GM20000 (cell line): Measurements from ENCODE around the gene CCNE1.
"Not testable (repeated sequence)": the region's sequence is repeated elsewhere in the genome, so short reads cannot be mapped to it uniquely, and the experiment has no call there.

ENCODE experiments used
- DNase-seq: peaks from one replicate; pipeline ENCODE4 v3.0.0; 2012; ENCODE audit warnings: low spot score
- TF ChIP-seq, protein P1 (sequence below): IDR thresholded peaks from 2 replicates; pipeline ENCODE4 v1.5.1; 2012; ENCODE audit warnings: mild to moderate bottlenecking, control low read depth; ENCODE audit errors: extremely low read depth, missing control alignments

CCNE1 gene

DNA sequence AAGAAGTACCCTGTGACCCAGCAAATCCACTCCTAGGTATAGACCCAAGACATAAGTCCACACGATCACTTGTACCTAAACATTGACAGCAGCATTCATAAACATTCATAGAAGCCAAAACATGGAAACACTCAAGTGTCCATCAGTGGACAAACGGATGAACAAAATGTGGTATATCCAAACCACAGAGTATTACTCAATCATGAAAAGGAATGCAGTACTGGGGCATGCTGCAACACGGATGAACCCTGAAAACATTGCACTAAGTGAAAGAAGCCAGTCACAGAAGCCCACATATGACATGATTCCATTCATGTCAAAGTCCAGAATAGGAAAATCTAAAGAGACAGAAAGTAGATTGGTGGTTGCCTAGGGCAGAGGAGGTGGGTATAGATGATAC is 22.8 kb upstream of the CCNE1 start:
- TF ChIP-seq, protein P1, sequence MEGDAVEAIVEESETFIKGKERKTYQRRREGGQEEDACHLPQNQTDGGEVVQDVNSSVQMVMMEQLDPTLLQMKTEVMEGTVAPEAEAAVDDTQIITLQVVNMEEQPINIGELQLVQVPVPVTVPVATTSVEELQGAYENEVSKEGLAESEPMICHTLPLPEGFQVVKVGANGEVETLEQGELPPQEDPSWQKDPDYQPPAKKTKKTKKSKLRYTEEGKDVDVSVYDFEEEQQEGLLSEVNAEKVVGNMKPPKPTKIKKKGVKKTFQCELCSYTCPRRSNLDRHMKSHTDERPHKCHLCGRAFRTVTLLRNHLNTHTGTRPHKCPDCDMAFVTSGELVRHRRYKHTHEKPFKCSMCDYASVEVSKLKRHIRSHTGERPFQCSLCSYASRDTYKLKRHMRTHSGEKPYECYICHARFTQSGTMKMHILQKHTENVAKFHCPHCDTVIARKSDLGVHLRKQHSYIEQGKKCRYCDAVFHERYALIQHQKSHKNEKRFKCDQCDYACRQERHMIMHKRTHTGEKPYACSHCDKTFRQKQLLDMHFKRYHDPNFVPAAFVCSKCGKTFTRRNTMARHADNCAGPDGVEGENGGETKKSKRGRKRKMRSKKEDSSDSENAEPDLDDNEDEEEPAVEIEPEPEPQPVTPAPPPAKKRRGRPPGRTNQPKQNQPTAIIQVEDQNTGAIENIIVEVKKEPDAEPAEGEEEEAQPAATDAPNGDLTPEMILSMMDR, result no peak
- no peak for DNase-seq

DNA sequence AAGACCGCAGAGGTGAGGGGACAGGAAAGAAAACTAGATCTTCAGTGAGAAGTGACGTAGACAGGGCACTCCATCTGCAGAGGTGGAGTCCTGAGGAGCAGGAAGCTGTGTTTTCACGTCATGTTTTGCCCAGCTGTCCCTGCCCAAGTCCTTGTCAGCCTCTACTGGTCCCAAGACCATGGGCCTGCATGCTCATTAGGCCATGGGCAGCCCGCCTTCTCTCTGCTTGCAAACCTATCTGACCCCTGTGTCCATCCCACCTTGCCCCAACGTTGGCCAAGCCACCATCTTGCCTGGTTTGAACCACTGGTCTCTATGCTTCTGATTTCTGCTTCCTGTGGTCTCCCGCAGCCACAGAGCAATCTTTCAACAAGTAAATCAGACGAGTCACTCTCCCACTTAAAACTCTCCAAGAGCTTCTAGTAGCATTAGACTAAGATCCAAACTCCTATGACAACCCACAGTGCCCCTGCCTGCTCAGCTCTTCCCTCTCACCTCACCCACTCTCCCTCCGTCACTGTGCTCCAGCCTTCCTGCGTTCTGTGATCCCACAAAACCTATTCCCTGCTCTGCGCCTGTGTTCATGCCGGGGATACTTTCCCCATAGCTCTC is 18.6 kb upstream of the CCNE1 start:
- no peak for DNase-seq
- TF ChIP-seq, protein P1, result no peak

DNA sequence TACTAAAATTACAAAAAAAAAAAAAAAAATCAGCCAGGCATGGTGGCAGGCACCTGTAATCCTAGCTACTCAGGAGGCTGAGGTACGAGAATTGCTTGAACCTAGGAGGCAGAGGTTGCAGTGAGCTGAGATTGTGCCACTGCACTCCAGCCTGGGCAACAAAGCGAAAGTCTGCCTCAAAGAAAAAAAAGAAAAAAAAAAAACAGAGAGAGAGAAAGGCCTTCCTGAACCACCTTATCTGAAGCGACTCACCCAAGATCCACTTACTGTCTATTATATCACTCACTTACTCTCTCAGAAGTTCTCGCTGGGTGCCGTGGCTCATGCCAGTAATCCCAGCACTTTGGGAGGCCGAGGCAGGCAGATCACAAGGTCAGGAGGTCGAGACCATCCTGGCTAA is 17.3 kb upstream of the CCNE1 start:
- not testable (repeated sequence) for DNase-seq

DNA sequence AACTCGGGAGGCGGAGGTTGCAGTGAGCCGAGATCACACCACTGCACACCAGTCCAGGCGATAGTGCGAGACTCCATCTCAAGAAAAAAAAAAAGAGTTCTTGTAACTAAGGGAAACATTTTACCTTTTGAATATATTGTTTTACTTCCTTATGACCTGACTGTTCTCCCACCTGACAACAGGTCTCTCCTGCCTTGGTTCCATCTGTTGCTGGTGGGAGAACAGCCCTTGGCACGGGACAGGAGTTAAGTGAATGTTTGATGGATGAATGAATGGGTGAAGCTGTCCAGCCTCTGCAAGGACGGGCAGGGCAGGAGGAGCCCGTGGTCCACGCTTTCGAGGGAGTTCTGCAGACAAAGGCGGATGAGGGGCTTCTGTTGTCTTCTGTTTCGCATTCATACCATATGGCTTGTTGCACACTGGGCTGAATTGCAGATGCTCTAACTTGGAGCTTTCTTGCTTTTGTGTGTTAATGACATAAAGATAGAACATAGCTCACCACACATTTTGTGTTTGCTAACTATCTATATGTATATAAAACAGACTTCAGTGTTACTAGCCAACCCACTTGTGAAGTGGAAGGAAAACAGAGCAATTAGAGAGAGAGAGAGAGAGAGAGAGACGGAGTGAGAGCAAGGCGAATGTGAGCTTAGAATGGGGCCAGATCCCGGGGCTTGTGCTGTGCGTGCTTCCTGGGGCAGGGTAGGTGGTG is 16.2 kb upstream of the CCNE1 start:
- TF ChIP-seq, protein P1, result no peak
- no peak for DNase-seq

DNA sequence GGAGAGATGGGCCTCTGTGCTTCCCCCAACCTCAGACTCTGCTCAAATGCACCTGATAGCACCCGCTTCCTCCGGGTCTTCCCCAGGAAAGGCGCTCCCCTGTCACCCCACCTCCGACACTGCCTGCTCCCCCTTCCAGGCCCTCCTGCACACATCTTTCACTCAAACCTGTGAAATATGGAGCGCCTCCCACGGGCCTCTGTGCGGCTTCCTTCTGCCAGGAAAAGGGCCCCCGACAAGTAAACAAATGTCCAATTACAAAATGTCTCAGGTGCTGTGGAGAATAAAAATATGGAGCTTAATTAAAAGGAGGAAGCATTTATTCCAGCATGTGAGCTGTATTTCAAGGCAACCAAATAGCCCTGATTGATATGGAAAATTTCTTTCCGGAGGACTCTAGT is 15.6 kb upstream of the CCNE1 start:
- DNase-seq, result no peak
- TF ChIP-seq, protein P1, result no peak

DNA sequence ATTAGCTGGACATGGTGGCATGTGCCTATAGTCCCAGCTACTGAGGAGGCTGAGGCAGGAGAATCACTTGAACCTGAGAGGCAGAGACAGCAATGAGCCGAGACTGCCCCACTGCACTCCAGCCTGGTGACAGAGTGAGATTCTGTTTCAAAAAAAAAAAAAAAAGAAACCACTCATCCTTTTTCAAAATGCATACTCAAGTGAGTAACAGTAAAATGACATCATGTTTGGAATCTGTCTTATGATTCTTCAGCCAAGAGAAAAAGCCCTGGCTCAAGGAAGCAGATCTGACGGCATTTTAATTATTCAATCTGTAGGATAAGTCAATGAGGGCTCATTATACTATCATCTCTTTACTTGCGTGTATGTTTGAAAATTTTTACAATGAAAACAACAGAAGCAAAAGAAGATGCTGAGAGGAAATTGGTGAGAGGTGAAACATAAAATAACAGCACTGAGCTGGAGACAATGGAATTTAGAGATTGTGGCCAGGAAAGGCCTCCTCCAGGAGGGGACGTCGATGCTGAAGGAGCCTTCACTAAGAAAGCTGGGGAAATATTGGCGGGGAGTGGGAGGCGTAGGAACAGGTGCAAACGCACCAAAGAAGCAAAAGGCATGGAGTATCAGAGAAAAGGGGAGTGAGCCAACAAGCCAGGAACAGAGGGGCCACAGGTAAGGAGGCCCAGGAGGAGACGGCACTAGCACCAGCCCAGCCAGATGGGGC is 12.9 kb upstream of the CCNE1 start:
- DNase-seq, result no peak
- TF ChIP-seq, protein P1, result no peak

DNA sequence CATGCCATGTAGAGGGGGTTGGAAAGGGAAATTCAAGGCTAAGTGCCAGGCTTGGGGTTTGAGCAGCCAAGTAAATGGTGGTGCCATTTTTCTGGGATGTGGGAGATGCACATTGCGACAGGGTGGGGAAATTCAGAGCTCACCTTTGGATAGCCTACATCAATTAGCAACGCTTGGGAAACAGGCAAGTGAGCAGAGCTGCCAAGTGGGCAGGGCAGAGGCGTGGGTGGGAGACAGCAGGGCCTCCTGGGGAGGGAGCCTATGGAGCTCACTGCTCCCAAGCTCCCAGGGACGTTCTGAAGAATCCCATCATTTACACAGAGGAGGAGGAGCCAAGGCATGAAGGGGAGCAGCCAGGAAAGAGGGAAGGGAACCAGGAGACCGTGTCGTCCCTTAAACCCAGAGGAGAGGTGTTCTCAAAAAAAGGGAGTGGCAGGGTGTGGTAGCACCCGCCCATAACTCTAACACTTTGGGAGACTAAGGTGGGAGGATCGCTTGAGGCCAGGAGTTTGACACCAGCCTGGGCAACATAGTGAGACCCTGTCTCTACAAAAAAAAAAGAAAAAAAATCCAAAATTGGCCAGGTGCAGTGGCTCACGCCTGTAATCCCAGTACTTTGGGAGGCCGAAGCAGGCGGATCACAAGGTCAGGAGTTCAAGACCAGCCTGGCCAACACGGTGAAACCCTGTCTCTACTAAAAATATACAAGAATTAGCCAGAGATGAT is 11.5 kb upstream of the CCNE1 start:
- TF ChIP-seq, protein P1, result no peak
- no peak for DNase-seq

DNA sequence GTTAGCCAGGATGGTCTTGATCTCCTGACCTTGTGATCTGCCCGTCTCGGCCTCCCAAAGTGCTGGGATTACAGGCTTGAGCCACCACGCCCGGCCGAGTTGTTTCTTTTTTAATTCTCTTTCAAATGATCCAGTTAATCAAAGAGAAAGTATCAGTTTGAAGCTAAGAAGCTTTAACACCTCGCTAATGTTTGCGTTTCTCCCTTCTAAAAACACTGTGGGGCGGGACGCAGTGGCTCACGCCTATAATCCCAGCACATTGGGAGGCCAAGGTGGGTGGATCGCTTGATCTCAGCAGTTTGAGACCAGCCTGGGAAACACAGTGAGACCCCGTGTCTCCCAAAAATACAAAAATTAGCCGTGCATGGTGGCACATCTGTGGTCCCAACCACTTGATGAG is 7.8 kb upstream of the CCNE1 start:
- not testable (repeated sequence) for DNase-seq
